Activated naive CD8-positive, alpha-beta T cell treated with anti-CD3 and anti-CD28 coated beads for 36 hours (primary cell): ENCODE results near the gene HOXA4. TPM values are rescaled to one million over a fixed set of nuclear protein-coding genes. Genes with fewer than 3 reads are reported as not detected.
A peak's percentile ranks its signal among the peaks of the same experiment; 100 is the strongest.

Source experiments
- DNase-seq: peaks from one replicate; pipeline ENCODE4 v3.0.0; 2021
- H3K27ac Mint-ChIP-seq: one replicate; pipeline ENCODE4 v1.8.0; 2022; ENCODE audit warnings: mild to moderate bottlenecking, moderate library complexity, mixed read lengths
- H3K27me3 Mint-ChIP-seq: one replicate; pipeline ENCODE4 v1.8.0; 2022; ENCODE audit warnings: mild to moderate bottlenecking, mixed read lengths
- H3K36me3 Mint-ChIP-seq: one replicate; pipeline ENCODE4 v1.8.0; 2021; ENCODE audit warnings: mild to moderate bottlenecking, mixed read lengths
- H3K4me1 Mint-ChIP-seq: one replicate; pipeline ENCODE4 v1.8.0; 2021; ENCODE audit warnings: mixed read lengths
- H3K4me3 Mint-ChIP-seq: one replicate; pipeline ENCODE4 v1.8.0; 2022; ENCODE audit warnings: mild to moderate bottlenecking, moderate library complexity, mixed read lengths
- H3K9me3 Mint-ChIP-seq: one replicate; pipeline ENCODE4 v1.8.0; 2022; ENCODE audit warnings: mixed read lengths
- total RNA-seq, 2 experiments: library from RNA; stranded (reverse); gene quantifications; one replicate each; pipeline ENCODE4 v1.2.3, GENCODE V29; 2021

The HOXA4 gene
- total RNA-seq, 2 experiments from 2014 or later, result not detected

GRCh38 chr7:27147199-27148030 lies 16.9 kb upstream of the HOXA4 start, which contains the start of gene HOXA6:
TSS of gene HOXA6 (minus strand) at chr7:27147774. CDS start at chr7:27147749, 25 bp downstream.
- Mint-ChIP-seq H3K9me3 (no peaks in the 10 kb centered on the region), H3K4me1 (peaks cover 25% of the 10 kb centered on the region), H3K36me3 (peaks cover 1% of the 10 kb centered on the region), H3K4me3 (peak within 1 kb of the TSS; percentile 65), H3K27me3 (peaks cover 87% of the 10 kb centered on the region), H3K27ac (no peak within 1 kb of the TSS)
- DNase-seq, result no peak

GRCh38 chr7:27146491-27147198 lies 16.1 kb upstream of the HOXA4 start:
- H3K4me3 Mint-ChIP-seq, result no peak overlapping the region
- H3K9me3 Mint-ChIP-seq, result no peaks in the 10 kb centered on the region
- peaks cover 82% of the 10 kb centered on the region for H3K27me3 Mint-ChIP-seq
- peaks cover 1% of the 10 kb centered on the region for H3K36me3 Mint-ChIP-seq
- H3K4me1 Mint-ChIP-seq, result peaks cover 20% of the 10 kb centered on the region
- no peak for DNase-seq
- no peak overlapping the region for H3K27ac Mint-ChIP-seq

- Mint-ChIP-seq H3K27me3 (peaks cover 81% of the 10 kb centered on the region), H3K9me3 (no peaks in the 10 kb centered on the region), H3K36me3 (peaks cover 1% of the 10 kb centered on the region), H3K27ac (no peak overlapping the region), H3K4me1 (peaks cover 13% of the 10 kb centered on the region), H3K4me3 (no peak overlapping the region)
- no peak for DNase-seq
These were observed 15.4 kb upstream of the HOXA4 start for GRCh38 chr7:27145914-27146412.

- Mint-ChIP-seq H3K27me3 (peaks cover 78% of the 10 kb centered on the region), H3K4me3 (no peak overlapping the region), H3K9me3 (no peaks in the 10 kb centered on the region), H3K4me1 (peaks cover 8% of the 10 kb centered on the region), H3K27ac (no peak overlapping the region), H3K36me3 (peaks cover 1% of the 10 kb centered on the region)
- DNase-seq, result no peak
These were observed 14.8 kb upstream of the HOXA4 start for GRCh38 chr7:27145165-27145913.

- DNase-seq, result no peak
- H3K4me3 Mint-ChIP-seq, result no peak overlapping the region
- peaks cover 7% of the 10 kb centered on the region for H3K4me1 Mint-ChIP-seq
- H3K9me3 Mint-ChIP-seq, result no peaks in the 10 kb centered on the region
- peaks cover 1% of the 10 kb centered on the region for H3K36me3 Mint-ChIP-seq
- no peak overlapping the region for H3K27ac Mint-ChIP-seq
- peaks cover 72% of the 10 kb centered on the region for H3K27me3 Mint-ChIP-seq
These were observed 14.2 kb upstream of the HOXA4 start for GRCh38 chr7:27144781-27145164.

GRCh38 chr7:27143950-27144780 lies 13.6 kb upstream of the HOXA4 start:
- peaks cover 66% of the 10 kb centered on the region for H3K27me3 Mint-ChIP-seq
- peaks cover 7% of the 10 kb centered on the region for H3K4me1 Mint-ChIP-seq
- H3K36me3 Mint-ChIP-seq, result peaks cover 1% of the 10 kb centered on the region
- H3K27ac Mint-ChIP-seq, result no peak overlapping the region
- no peak overlapping the region for H3K4me3 Mint-ChIP-seq
- DNase-seq, result no peak
- H3K9me3 Mint-ChIP-seq, result no peaks in the 10 kb centered on the region

GRCh38 chr7:27143023-27143949 lies 12.7 kb upstream of the HOXA4 start, which contains the start of gene HOXA5:
TSS of gene HOXA5 (minus strand) at chr7:27143681. CDS start at chr7:27143607, 74 bp downstream.
- Mint-ChIP-seq H3K27ac (no peak within 1 kb of the TSS), H3K36me3 (peaks cover 1% of the 10 kb centered on the region), H3K4me3 (no peak within 1 kb of the TSS), H3K9me3 (no peaks in the 10 kb centered on the region), H3K4me1 (peaks cover 4% of the 10 kb centered on the region), H3K27me3 (peaks cover 66% of the 10 kb centered on the region)
- DNase-seq, result no peak

- H3K27me3 Mint-ChIP-seq, result peaks cover 66% of the 10 kb centered on the region
- H3K36me3 Mint-ChIP-seq, result peaks cover 1% of the 10 kb centered on the region
- no peak for DNase-seq
- no peak overlapping the region for H3K4me3 Mint-ChIP-seq
- H3K9me3 Mint-ChIP-seq, result no peaks in the 10 kb centered on the region
- no peak overlapping the region for H3K27ac Mint-ChIP-seq
- no peaks in the 10 kb centered on the region for H3K4me1 Mint-ChIP-seq
These were observed 12.0 kb upstream of the HOXA4 start for GRCh38 chr7:27142580-27143022.

GRCh38 chr7:27141923-27142579 lies 11.5 kb upstream of the HOXA4 start:
- H3K36me3 Mint-ChIP-seq, result peaks cover 1% of the 10 kb centered on the region
- peaks cover 66% of the 10 kb centered on the region for H3K27me3 Mint-ChIP-seq
- H3K9me3 Mint-ChIP-seq, result no peaks in the 10 kb centered on the region
- H3K4me3 Mint-ChIP-seq, result no peak overlapping the region
- no peak overlapping the region for H3K27ac Mint-ChIP-seq
- peaks cover 3% of the 10 kb centered on the region for H3K4me1 Mint-ChIP-seq
- no peak for DNase-seq

GRCh38 chr7:27141137-27141922 lies 10.8 kb upstream of the HOXA4 start:
- H3K36me3 Mint-ChIP-seq, result peaks cover 1% of the 10 kb centered on the region
- DNase-seq, result no peak
- H3K4me3 Mint-ChIP-seq, result no peak overlapping the region
- H3K27me3 Mint-ChIP-seq, result peaks cover 64% of the 10 kb centered on the region
- no peaks in the 10 kb centered on the region for H3K9me3 Mint-ChIP-seq
- H3K4me1 Mint-ChIP-seq, result peaks cover 4% of the 10 kb centered on the region
- no peak overlapping the region for H3K27ac Mint-ChIP-seq

- Mint-ChIP-seq H3K9me3 (no peaks in the 10 kb centered on the region), H3K27me3 (peaks cover 64% of the 10 kb centered on the region), H3K4me1 (peaks cover 5% of the 10 kb centered on the region)
These were observed 9.7 kb upstream of the HOXA4 start for GRCh38 chr7:27140126-27140857.

More at GRCh38 chr7:27140126-27140857, 9.7 kb upstream of the HOXA4 start:
- Mint-ChIP-seq H3K36me3 (peaks cover 1% of the 10 kb centered on the region), H3K27ac (no peak overlapping the region), H3K4me3 (no peak overlapping the region)
- no peak for DNase-seq
